Measurements from ENCODE around the gene DPEP2NB.
"Not testable (repeated sequence)": the region's sequence is repeated elsewhere in the genome, so short reads cannot be mapped to it uniquely, and the experiment has no call there.

DPEP2NB gene

GRCh38 chr16:67979955-67980678 is 35.6 kb downstream of the DPEP2NB start, which contains the start of gene DPEP3:
Gene DPEP3 (minus strand): TSS chr16:67980499. CDS start chr16:67980380, 119 bp downstream.
- DNase-seq = no peak

- no peak for DNase-seq
These were observed 38.1 kb downstream of the DPEP2NB start for GRCh38 chr16:67977469-67978227.

- DNase-seq = no peak
These were observed 38.7 kb downstream of the DPEP2NB start for GRCh38 chr16:67977005-67977404.

- no peak for DNase-seq
These were observed 39.5 kb downstream of the DPEP2NB start for GRCh38 chr16:67976205-67976604.

- DNase-seq = no peak
These were observed 40.2 kb downstream of the DPEP2NB start for GRCh38 chr16:67975321-67976105.

GRCh38 chr16:67972285-67972684 is 43.4 kb downstream of the DPEP2NB start:
- DNase-seq = not testable (repeated sequence)

GRCh38 chr16:67971111-67971510 is 44.6 kb downstream of the DPEP2NB start:
- no peak for DNase-seq

GRCh38 chr16:67969254-67970039 is 46.3 kb downstream of the DPEP2NB start:
- DNase-seq = peak in 1 of 2 donors; percentile 22

GRCh38 chr16:67968400-67969253 is 47.1 kb downstream of the DPEP2NB start, which contains the start of gene SLC12A4:
Gene SLC12A4 (minus strand): TSS chr16:67968637. CDS start chr16:67968553, 84 bp downstream.
- peak; percentile 68 to 71 for DNase-seq

- DNase-seq = peak; percentile 10 to 22
These were observed 47.7 kb downstream of the DPEP2NB start for GRCh38 chr16:67967958-67968399.

- no peak for DNase-seq
These were observed 48.3 kb downstream of the DPEP2NB start for GRCh38 chr16:67967183-67967957.

- DNase-seq = peak; percentile 6 to 14
These were observed 49.0 kb downstream of the DPEP2NB start for GRCh38 chr16:67966549-67967182.

- DNase-seq = no peak
These were observed 49.8 kb downstream of the DPEP2NB start for GRCh38 chr16:67965668-67966548.

GRCh38 chr16:67964477-67965131 is 51.1 kb downstream of the DPEP2NB start:
- DNase-seq = no peak

- no peak for DNase-seq
These were observed 51.9 kb downstream of the DPEP2NB start for GRCh38 chr16:67963662-67964321.
